SK-N-SH (cell line): Measurements from ENCODE around the gene HBP1. TPM values are rescaled to one million over a fixed set of nuclear protein-coding genes. Genes with fewer than 3 reads are reported as not detected.

Source experiments
- CTCF ChIA-PET: fragments of 300-600, 350-600 bp; formaldehyde crosslinking; extraction: SDS; loops from one replicate; lab custom pipeline; 2021; lab: Yijun Ruan, JAX
- POLR2A ChIA-PET: fragments of 350-600 bp; sonication (Branson Sonifier 250); formaldehyde crosslinking; extraction: SDS; loops from one replicate; lab custom pipeline; 2020; ENCODE audit warnings: antibody characterized with exemption, inconsistent platforms; lab: Yijun Ruan, JAX
- DNase-seq: peaks from one replicate; pipeline ENCODE4 v3.0.0; 2012
- H2AFZ ChIP-seq: fragments of 200-600 bp; sonication (generic); 2 replicates; pipeline ENCODE4 v1.8.1; 2016; ENCODE audit warnings: antibody characterized with exemption, mild to moderate bottlenecking, low read depth
- H3F3A ChIP-seq: fragments of 200-600 bp; sonication (generic); replicated peaks from 2 replicates; pipeline ENCODE3; 2016; ENCODE audit warnings: antibody characterized with exemption, mild to moderate bottlenecking; ENCODE audit not compliant: insufficient read depth
- H3K27ac ChIP-seq, 2 experiments: fragments of 200-500 bp in 1 of 2; fragments of 200-600 bp in 1 of 2; sonication (Bioruptor generic) in 1 of 2; sonication (generic), shearing (Covaris generic) in 1 of 2; 2 replicates each; pipeline versions ENCODE4 v1.5.1 to v1.6.1; 2014 to 2016; ENCODE audit warnings: low read depth in 2 of 2, inconsistent platforms in 1 of 2, low read length in 1 of 2, mild to moderate bottlenecking in 1 of 2, mixed read lengths in 1 of 2
- H3K27me3 ChIP-seq: fragments of 200-600 bp; sonication (generic), shearing (Covaris generic); 2 replicates; pipeline ENCODE4 v1.6.1; 2016; ENCODE audit warnings: mixed run types; ENCODE audit not compliant: insufficient read depth
- H3K36me3 ChIP-seq, 2 experiments: fragments of 200-500 bp in 1 of 2; fragments of 200-600 bp in 1 of 2; sonication (Bioruptor generic) in 1 of 2; sonication (generic) in 1 of 2; replicated peaks in 1 of 2; 2 replicates each; pipeline versions ENCODE3 to v1.5.1; 2014 to 2016; ENCODE audit warnings: low read length in 1 of 2, mild to moderate bottlenecking in 1 of 2; ENCODE audit not compliant: insufficient read depth in 2 of 2, control insufficient read depth in 1 of 2
- H3K4me1 ChIP-seq, 2 experiments: fragments of 200-500 bp in 1 of 2; fragments of 200-600 bp in 1 of 2; sonication (Bioruptor generic) in 1 of 2; sonication (generic), shearing (Covaris generic) in 1 of 2; 2 replicates each; pipeline versions ENCODE4 v1.5.1 to v1.6.1; 2014 to 2016; ENCODE audit warnings: low read depth in 1 of 2, low read length in 1 of 2, mixed run types in 1 of 2; ENCODE audit not compliant: insufficient read depth in 2 of 2, control insufficient read depth in 1 of 2
- H3K4me2 ChIP-seq: fragments of 200-600 bp; sonication (generic), shearing (Covaris generic); 2 replicates; pipeline ENCODE4 v1.6.1; 2017; ENCODE audit warnings: mixed run types
- H3K4me3 ChIP-seq, 2 experiments: fragments of 200-500 bp in 1 of 2; fragments of 200-600 bp in 1 of 2; sonication (Bioruptor generic) in 1 of 2; sonication (generic), shearing (Covaris generic) in 1 of 2; 2 replicates each; pipeline versions ENCODE4 v1.5.1 to v1.8.1; 2014 to 2016; ENCODE audit warnings: low read depth in 2 of 2, inconsistent platforms in 1 of 2, low read length in 1 of 2, mild to moderate bottlenecking in 1 of 2, mixed read lengths in 1 of 2, moderate library complexity in 1 of 2
- H3K79me2 ChIP-seq: fragments of 200-600 bp; sonication (generic); 2 replicates; pipeline ENCODE4 v1.8.1; 2017; ENCODE audit warnings: mild to moderate bottlenecking; ENCODE audit not compliant: insufficient read depth
- H3K9ac ChIP-seq: fragments of 200-600 bp; sonication (generic); 2 replicates; pipeline ENCODE4 v1.6.1; 2017; ENCODE audit warnings: mixed run types
- H3K9me2 ChIP-seq: fragments of 200-600 bp; sonication (generic); 2 replicates; pipeline ENCODE4 v1.6.1; 2017; ENCODE audit warnings: mixed run types
- H3K9me3 ChIP-seq: fragments of 200-600 bp; sonication (generic); 2 replicates; pipeline ENCODE4 v1.6.1; 2017; ENCODE audit warnings: mixed run types, mild to moderate bottlenecking, moderate library complexity
- H4K20me1 ChIP-seq: fragments of 200-600 bp; sonication (generic); 2 replicates; pipeline ENCODE4 v1.6.1; 2017; ENCODE audit warnings: mild to moderate bottlenecking, mixed run types; ENCODE audit not compliant: insufficient read depth
- CHD2 ChIP-seq: fragments of 150-350 bp; IDR thresholded peaks from 2 replicates; pipeline ENCODE4 v1.6.1; 2018; ENCODE audit warnings: low read length; ENCODE audit not compliant: partially characterized antibody
- FOSL2 ChIP-seq: IDR thresholded peaks from 2 replicates; pipeline ENCODE4 v1.4.0; 2012; ENCODE audit warnings: low read depth, mild to moderate bottlenecking, moderate library complexity, borderline replicate concordance
- GATA2 ChIP-seq: sonication (generic); formaldehyde crosslinking; IDR thresholded peaks from 2 replicates; pipeline ENCODE4 v1.5.0; 2020; ENCODE audit warnings: mild to moderate bottlenecking, missing genetic modification reagents
- POLR2AphosphoS5 ChIP-seq: IDR thresholded peaks from 2 replicates; pipeline ENCODE4 v1.6.1; 2012; ENCODE audit warnings: low read depth, low read length
- RAD21 ChIP-seq: IDR thresholded peaks from 2 replicates; pipeline ENCODE4 v1.6.1; 2012; ENCODE audit warnings: mild to moderate bottlenecking, low read length
- RFX5 ChIP-seq: IDR thresholded peaks from 2 replicates; pipeline ENCODE4 v1.6.1; 2012; ENCODE audit warnings: mild to moderate bottlenecking, improper control_type of control experiment, low read length
- RXRA ChIP-seq: IDR thresholded peaks from 2 replicates; pipeline ENCODE4 v1.4.0; 2012; ENCODE audit warnings: low read depth, mild to moderate bottlenecking, borderline replicate concordance
- SMC3 ChIP-seq: IDR thresholded peaks from 2 replicates; pipeline ENCODE4 v1.6.1; 2012; ENCODE audit warnings: low read depth, low read length, improper control_type of control experiment
- TAF1 ChIP-seq: IDR thresholded peaks from 2 replicates; pipeline ENCODE4 v1.6.1; 2012; ENCODE audit warnings: low read depth, mild to moderate bottlenecking, low read length, moderate library complexity, borderline replicate concordance
- WGBS: methylation state at CpG from one replicate; pipeline ENCODE4 v1.1.6; 2017; ENCODE audit warnings: low lambda C conversion rate; 5-methylcytosine and 5-hydroxymethylcytosine counted together
- polyA plus RNA-seq, 3 experiments: library from polyadenylated mRNA; depleted of rRNA; stranded (reverse); fragments of >200 nt; gene quantifications; 2 replicates each; pipeline ENCODE4 v1.2.3, GENCODE V29; 2012
- TF ChIP-seq, protein P1 (sequence below): fragments of 200-600 bp; sonication (generic); IDR thresholded peaks from 2 replicates; pipeline ENCODE4 v1.6.1; 2017; ENCODE audit warnings: antibody characterized with exemption, mild to moderate bottlenecking, moderate library complexity

The HBP1 gene
- polyA plus RNA-seq, 1 of the 3 experiments (the other 2 are of a cell fraction) = 27.2 TPM

GRCh38 chr7:107149863-107150262 lies 18.9 kb upstream of the HBP1 start:
- Histone ChIP-seq H4K20me1 (no peaks in the 10 kb centered on the region), H2AFZ (no peak overlapping the region), H3F3A (peaks cover 30% of the 10 kb centered on the region), H3K36me3 (peaks cover 4 to 14% of the 10 kb centered on the region in 2 experiments), H3K4me2 (no peak overlapping the region), H3K9me3 (no peaks in the 10 kb centered on the region), H3K9me2 (no peaks in the 10 kb centered on the region), H3K27me3 (no peaks in the 10 kb centered on the region), H3K79me2 (no peaks in the 10 kb centered on the region), H3K9ac (no peak overlapping the region), H3K27ac (no peak overlapping the region), H3K4me1 (peaks cover 0 to 6% of the 10 kb centered on the region in 2 experiments; a peak in 2 of 4 replicates), H3K4me3 (no peak overlapping the region)
- DNase-seq = no peak
- POLR2A ChIA-PET = no interaction called here
- CTCF ChIA-PET = interaction anchor here (0.7 to 8.9 kb wide), 44 partner anchors 9 to 978 kb away, joined by 3 to 171 read pairs (median 5); partner anchors contain the start of genes CCDC71L, HBP1, NAMPT and PRKAR2B
- 96% methylated on average over 1 of the region's 1 CpG for WGBS
- TF ChIP-seq POLR2AphosphoS5 (no peak), RXRA (no peak), RFX5 (no peak), FOSL2 (no peak)

DNA sequence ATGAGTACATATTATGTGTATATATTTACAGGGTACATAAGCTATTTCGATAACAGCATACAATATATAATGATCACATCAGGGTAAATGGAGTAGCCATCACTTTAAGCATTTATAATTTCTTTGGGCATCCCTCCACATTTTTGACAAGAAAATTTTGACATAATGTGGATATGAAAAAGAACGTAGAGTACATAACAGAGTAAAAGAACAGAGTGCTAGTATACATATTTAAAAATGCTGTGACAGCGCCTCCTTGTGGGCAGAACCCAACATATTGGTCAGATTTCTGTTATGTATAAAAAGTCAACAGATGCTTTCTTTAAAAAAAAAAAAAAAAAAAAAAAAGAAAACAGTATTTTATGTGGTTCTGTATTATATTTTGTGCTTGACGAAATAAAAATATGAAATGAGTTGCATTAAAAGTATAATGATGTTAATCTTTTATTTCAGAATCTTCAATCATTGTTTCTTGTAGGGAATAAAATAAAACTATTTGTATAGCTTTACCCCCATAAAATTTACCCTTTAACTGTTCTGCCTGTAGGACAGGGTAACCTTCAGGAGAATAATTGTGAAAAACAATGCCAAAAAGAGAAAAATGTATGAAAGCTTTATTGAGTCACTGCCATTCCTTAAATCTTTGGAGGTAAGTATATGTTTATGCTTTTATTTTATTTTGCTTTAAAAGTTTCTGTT lies 18.3 kb upstream of the HBP1 start:
- POLR2A ChIA-PET = no interaction called here
- Histone ChIP-seq H3K4me2 (no peak overlapping the region), H3K27ac (no peak overlapping the region), H3K9me2 (no peaks in the 10 kb centered on the region), H3K9me3 (no peaks in the 10 kb centered on the region), H3K9ac (no peak overlapping the region), H3K27me3 (no peaks in the 10 kb centered on the region), H2AFZ (no peak overlapping the region), H4K20me1 (no peaks in the 10 kb centered on the region), H3K4me1 (peaks cover 0 to 6% of the 10 kb centered on the region in 2 experiments; a peak in 2 of 4 replicates), H3K4me3 (no peak overlapping the region), H3K36me3 (peaks cover 6 to 14% of the 10 kb centered on the region in 2 experiments)
- 17% methylated on average over 4 of the region's 4 CpGs for WGBS
- TF ChIP-seq TAF1 (no peak), RFX5 (no peak), GATA2 (CRISPR knock-in tag) (no peak), SMC3 (peak; percentile 89), RXRA (no peak), RAD21 (peak; percentile 91), CHD2 (peak; percentile 9)
- TF ChIP-seq, protein P1, sequence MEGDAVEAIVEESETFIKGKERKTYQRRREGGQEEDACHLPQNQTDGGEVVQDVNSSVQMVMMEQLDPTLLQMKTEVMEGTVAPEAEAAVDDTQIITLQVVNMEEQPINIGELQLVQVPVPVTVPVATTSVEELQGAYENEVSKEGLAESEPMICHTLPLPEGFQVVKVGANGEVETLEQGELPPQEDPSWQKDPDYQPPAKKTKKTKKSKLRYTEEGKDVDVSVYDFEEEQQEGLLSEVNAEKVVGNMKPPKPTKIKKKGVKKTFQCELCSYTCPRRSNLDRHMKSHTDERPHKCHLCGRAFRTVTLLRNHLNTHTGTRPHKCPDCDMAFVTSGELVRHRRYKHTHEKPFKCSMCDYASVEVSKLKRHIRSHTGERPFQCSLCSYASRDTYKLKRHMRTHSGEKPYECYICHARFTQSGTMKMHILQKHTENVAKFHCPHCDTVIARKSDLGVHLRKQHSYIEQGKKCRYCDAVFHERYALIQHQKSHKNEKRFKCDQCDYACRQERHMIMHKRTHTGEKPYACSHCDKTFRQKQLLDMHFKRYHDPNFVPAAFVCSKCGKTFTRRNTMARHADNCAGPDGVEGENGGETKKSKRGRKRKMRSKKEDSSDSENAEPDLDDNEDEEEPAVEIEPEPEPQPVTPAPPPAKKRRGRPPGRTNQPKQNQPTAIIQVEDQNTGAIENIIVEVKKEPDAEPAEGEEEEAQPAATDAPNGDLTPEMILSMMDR = peak; percentile 91
- TF ChIP-seq, all 33 proteins: peak for 4
- peaks cover 26% of the 10 kb centered on the region for H3F3A ChIP-seq
- DNase-seq = peak; percentile 49
- no peaks in the 10 kb centered on the region for H3K79me2 ChIP-seq
- CTCF ChIA-PET = interaction anchor here (0.6 to 8.9 kb wide), 59 partner anchors 8 to 978 kb away, joined by 3 to 171 read pairs (median 4); partner anchors contain the start of genes CCDC71L, HBP1, NAMPT and PRKAR2B
